PC-9 (cell line): ENCODE data around the gene KLHDC8A. TPM values are rescaled to one million over a fixed set of nuclear protein-coding genes. Genes with fewer than 3 reads are reported as not detected.

Source experiments
- BruUV-seq: library from RNA; stranded (reverse); fragments of 400-500 nt; replicated peaks from 2 replicates; lab custom pipeline; 2021; lab: Mats Ljungman, UMichigan
- CTCF ChIA-PET: fragments of 300-600 bp; sonication (Branson Sonifier 250); formaldehyde crosslinking; loops from one replicate; lab custom pipeline; 2022; ENCODE audit warnings: antibody characterized with exemption; lab: Charles Lee
- POLR2A ChIA-PET: fragments of 300-600 bp; sonication (Branson Sonifier 250); formaldehyde crosslinking; loops from one replicate; lab custom pipeline; 2022; ENCODE audit warnings: antibody characterized with exemption; ENCODE audit not compliant: unreplicated experiment; lab: Charles Lee
- DNase-seq, 2 experiments: peaks; one replicate each; pipeline versions ENCODE4 v3.0.0 to v3.0.0-alpha.2; 2015 to 2022; ENCODE audit warnings: mixed read lengths in 1 of 2
- H2AFZ ChIP-seq: fragments of 200-600 bp; sonication (generic); 2 replicates; pipeline ENCODE4 v1.8.1; 2017; ENCODE audit warnings: antibody characterized with exemption
- H3F3A ChIP-seq: fragments of 200-600 bp; sonication (generic); 2 replicates; pipeline ENCODE4 v1.8.1; 2017; ENCODE audit warnings: antibody characterized with exemption, mild to moderate bottlenecking, low read depth; ENCODE audit not compliant: insufficient read depth
- H3K27ac ChIP-seq: fragments of 200-600 bp; sonication (generic); 2 replicates; pipeline ENCODE4 v1.6.1; 2016; ENCODE audit warnings: mixed run types
- H3K27me3 ChIP-seq: fragments of 200-600 bp; sonication (generic); 2 replicates; pipeline ENCODE4 v1.6.1; 2016; ENCODE audit warnings: low read depth, mixed run types; ENCODE audit not compliant: insufficient read depth
- H3K36me3 ChIP-seq: fragments of 200-600 bp; sonication (generic); 2 replicates; pipeline ENCODE4 v1.6.1; 2016; ENCODE audit warnings: low read depth, mixed run types
- H3K4me1 ChIP-seq: fragments of 200-600 bp; sonication (generic); replicated peaks from 2 replicates; pipeline ENCODE4 v1.6.1; 2016; ENCODE audit warnings: mixed run types; ENCODE audit not compliant: insufficient read depth
- H3K4me2 ChIP-seq: fragments of 200-600 bp; sonication (generic); 2 replicates; pipeline ENCODE4 v1.6.1; 2017; ENCODE audit warnings: mixed run types
- H3K4me3 ChIP-seq: fragments of 200-600 bp; sonication (generic); 2 replicates; pipeline ENCODE4 v1.6.1; 2016; ENCODE audit warnings: mixed run types
- H3K79me2 ChIP-seq: fragments of 200-600 bp; sonication (generic); 2 replicates; pipeline ENCODE4 v1.6.1; 2017; ENCODE audit warnings: low read depth, mixed run types
- H3K9me2 ChIP-seq: fragments of 200-600 bp; sonication (generic); 2 replicates; pipeline ENCODE4 v1.8.1; 2017; ENCODE audit warnings: mild to moderate bottlenecking; ENCODE audit not compliant: insufficient read depth
- H3K9me3 ChIP-seq: fragments of 200-600 bp; sonication (generic); 2 replicates; pipeline ENCODE4 v1.8.1; 2016; ENCODE audit warnings: low read depth; ENCODE audit not compliant: insufficient read depth
- H4K20me1 ChIP-seq: fragments of 200-600 bp; sonication (generic); 2 replicates; pipeline ENCODE4 v1.8.1; 2017; ENCODE audit not compliant: insufficient read depth
- EZH2 ChIP-seq: fragments of 200-600 bp; sonication (generic); IDR thresholded peaks from 2 replicates; pipeline ENCODE4 v1.8.0; 2017; ENCODE audit warnings: antibody characterized with exemption, low read depth
- intact Hi-C: fragments of 100-400 bp; cut with micrococcal nuclease; formaldehyde crosslinking; loops from one replicate; pipeline ENCODE4 v1.10.0; 2022; ENCODE audit not compliant: unreplicated experiment
- total RNA-seq: library from RNA; stranded (reverse); gene quantifications from 2 replicates; pipeline ENCODE4 v1.2.3, GENCODE V29; 2021
- TF ChIP-seq, protein P1 (sequence below): fragments of 200-600 bp; sonication (generic); conservative IDR thresholded peaks from 2 replicates; pipeline ENCODE4 v1.6.1; 2017; ENCODE audit warnings: mixed run types, antibody characterized with exemption, mild to moderate bottlenecking, moderate library complexity

Gene KLHDC8A
- total RNA-seq, 1 experiment from 2014 or later = not detected

- TF ChIP-seq, protein P1, sequence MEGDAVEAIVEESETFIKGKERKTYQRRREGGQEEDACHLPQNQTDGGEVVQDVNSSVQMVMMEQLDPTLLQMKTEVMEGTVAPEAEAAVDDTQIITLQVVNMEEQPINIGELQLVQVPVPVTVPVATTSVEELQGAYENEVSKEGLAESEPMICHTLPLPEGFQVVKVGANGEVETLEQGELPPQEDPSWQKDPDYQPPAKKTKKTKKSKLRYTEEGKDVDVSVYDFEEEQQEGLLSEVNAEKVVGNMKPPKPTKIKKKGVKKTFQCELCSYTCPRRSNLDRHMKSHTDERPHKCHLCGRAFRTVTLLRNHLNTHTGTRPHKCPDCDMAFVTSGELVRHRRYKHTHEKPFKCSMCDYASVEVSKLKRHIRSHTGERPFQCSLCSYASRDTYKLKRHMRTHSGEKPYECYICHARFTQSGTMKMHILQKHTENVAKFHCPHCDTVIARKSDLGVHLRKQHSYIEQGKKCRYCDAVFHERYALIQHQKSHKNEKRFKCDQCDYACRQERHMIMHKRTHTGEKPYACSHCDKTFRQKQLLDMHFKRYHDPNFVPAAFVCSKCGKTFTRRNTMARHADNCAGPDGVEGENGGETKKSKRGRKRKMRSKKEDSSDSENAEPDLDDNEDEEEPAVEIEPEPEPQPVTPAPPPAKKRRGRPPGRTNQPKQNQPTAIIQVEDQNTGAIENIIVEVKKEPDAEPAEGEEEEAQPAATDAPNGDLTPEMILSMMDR = no peak
- TF ChIP-seq EZH2 = no peak
- H2AFZ ChIP-seq = no peak overlapping the region
- H3K4me3 ChIP-seq = no peak overlapping the region
- BruUV-seq = no TSS peak
- no peaks in the 10 kb centered on the region for H3K9me3 ChIP-seq
- no peaks in the 10 kb centered on the region for H4K20me1 ChIP-seq
- H3K79me2 ChIP-seq = no peaks in the 10 kb centered on the region
- H3K27ac ChIP-seq = no peak overlapping the region
- peaks cover 18% of the 10 kb centered on the region for H3K27me3 ChIP-seq
- intact Hi-C loops = no loop called here
- no peaks in the 10 kb centered on the region for H3K9me2 ChIP-seq
- 0 out of 2 replicates have a peak, but pooled peaks cover 2% of the 10 kb centered on the region for H3K4me1 ChIP-seq
- H3K4me2 ChIP-seq = no peak overlapping the region
- no peaks in the 10 kb centered on the region for H3F3A ChIP-seq
- CTCF ChIA-PET = interaction anchor here (1.1 to 2.1 kb wide), 4 partner anchors 17 to 171 kb away, joined by 3 to 18 read pairs (median 10); no protein-coding TSS in a partner anchor
- no peaks in the 10 kb centered on the region for H3K36me3 ChIP-seq
- POLR2A ChIA-PET = no interaction called here
- no peak for DNase-seq
Observed at GRCh38 chr1:205353191-205353590, 3.5 kb downstream of the KLHDC8A start.

DNA sequence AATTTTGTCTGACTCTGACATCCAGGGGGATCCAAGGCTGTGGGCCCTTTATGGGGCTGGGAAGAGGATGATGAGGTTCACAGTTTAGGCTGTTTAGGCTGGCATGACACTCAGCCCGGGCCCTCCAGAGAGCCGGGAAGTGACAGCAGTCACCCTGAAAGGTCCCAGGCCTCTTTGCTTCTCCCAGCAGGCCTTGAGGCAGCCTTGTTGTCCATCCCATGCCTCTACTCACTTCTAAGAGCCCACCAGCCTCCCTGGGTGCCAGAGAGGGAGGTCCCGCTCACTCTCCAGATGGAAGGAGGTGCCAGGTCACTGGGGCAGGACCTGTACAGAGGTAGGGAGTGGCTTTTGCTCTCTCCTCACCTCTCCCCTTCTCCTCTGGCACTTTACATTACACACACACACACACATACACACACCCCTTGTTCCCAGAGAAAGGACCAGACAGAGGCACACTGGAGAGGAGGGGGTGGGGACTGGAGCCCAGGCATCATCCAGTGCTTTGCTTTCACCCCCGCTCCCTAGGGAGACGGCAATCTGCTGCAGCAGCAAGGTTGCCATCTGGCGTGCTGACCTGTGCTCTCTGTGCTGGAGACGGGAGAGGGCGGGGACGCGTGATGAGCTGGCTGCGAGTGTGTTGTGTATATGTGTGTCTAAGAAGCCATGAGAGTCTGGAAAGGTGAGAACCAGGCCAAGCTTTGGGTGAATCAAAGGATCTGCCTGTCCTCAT is 4.6 kb downstream of the KLHDC8A start:
- Histone ChIP-seq H3F3A (no peaks in the 10 kb centered on the region), H3K4me2 (no peak overlapping the region), H3K9me3 (no peaks in the 10 kb centered on the region), H3K4me1 (0 out of 2 replicates have a peak, but pooled peaks cover 2% of the 10 kb centered on the region), H3K27ac (no peak overlapping the region), H3K9me2 (no peaks in the 10 kb centered on the region), H4K20me1 (no peaks in the 10 kb centered on the region), H3K79me2 (no peaks in the 10 kb centered on the region), H3K36me3 (no peaks in the 10 kb centered on the region), H3K27me3 (peaks cover 11% of the 10 kb centered on the region), H2AFZ (no peak overlapping the region), H3K4me3 (no peak overlapping the region)
- BruUV-seq = no TSS peak
- ChIA-PET POLR2A (no interaction called here), CTCF (interaction anchor here (1.1 kb wide), 1 partner anchor 79 kb away, joined by 3 read pairs; no protein-coding TSS in a partner anchor)
- no peak for DNase-seq
- intact Hi-C loops = no loop called here
- no peak for TF ChIP-seq EZH2
- TF ChIP-seq, protein P1 = no peak

GRCh38 chr1:205350691-205351141 is 6.0 kb downstream of the KLHDC8A start:
- ChIA-PET CTCF (no interaction called here), POLR2A (no interaction called here)
- H4K20me1 ChIP-seq = no peaks in the 10 kb centered on the region
- no peak overlapping the region for H3K4me2 ChIP-seq
- H2AFZ ChIP-seq = no peak overlapping the region
- DNase-seq = no peak
- H3K4me1 ChIP-seq = 0 out of 2 replicates have a peak, but pooled peaks cover 2% of the 10 kb centered on the region
- intact Hi-C loops = no loop called here
- H3K9me2 ChIP-seq = no peaks in the 10 kb centered on the region
- no peaks in the 10 kb centered on the region; the same call in 1 of the 2 replicates for H3K27me3 ChIP-seq
- no peak overlapping the region for H3K4me3 ChIP-seq
- no peaks in the 10 kb centered on the region for H3K79me2 ChIP-seq
- BruUV-seq = no TSS peak
- H3F3A ChIP-seq = no peaks in the 10 kb centered on the region
- no peaks in the 10 kb centered on the region for H3K9me3 ChIP-seq
- TF ChIP-seq, protein P1 = no peak
- no peak for TF ChIP-seq EZH2
- H3K27ac ChIP-seq = no peak overlapping the region
- no peaks in the 10 kb centered on the region for H3K36me3 ChIP-seq
